ENCODE data around the gene ACBD6.
"Not testable (repeated sequence)": the region's sequence is repeated elsewhere in the genome, so short reads cannot be mapped to it uniquely, and the experiment has no call there.

ACBD6 gene

DNA sequence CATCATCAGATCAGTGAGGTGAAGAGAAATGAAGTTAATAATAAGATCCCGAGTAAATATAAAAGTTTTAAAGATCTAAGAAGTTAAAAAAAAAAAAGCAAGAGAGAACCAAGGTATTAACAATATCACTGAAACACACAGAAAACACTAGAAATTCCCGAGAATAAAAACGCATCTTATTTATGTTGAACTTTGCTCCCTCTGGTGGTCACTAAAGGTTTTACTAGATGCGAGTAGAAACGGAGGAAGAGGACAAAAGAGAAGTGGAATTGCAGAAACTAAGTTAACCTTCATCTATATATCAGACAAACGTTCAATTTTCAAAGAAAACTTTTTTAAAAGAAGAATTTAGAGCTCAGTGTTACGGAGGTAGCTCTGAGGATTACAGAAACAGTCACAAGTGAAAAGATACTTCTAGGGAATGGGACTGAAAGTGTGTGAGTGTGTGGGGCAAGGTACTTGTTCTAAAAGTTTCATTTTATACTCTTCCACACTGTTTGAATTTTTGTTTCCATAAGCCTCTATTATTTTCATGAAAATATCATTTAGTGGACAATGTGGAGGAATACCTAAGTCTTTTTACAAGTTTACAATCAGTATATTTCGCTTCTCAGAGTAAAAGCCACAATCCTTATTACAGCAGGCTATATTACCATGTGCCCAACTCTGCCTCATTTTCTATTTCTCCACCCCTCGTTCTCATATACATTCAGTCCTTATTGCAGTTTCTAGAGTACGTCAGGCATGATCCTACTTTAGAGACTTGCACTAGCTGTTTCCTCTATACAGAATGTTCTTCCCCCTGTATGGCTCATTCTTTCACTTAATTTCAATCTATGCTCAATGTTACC, 19.7 kb downstream of the ACBD6 start:
- peaks cover 34% of the 10 kb centered on the region; the same call in 1 of the 2 replicates for H3K36me3 ChIP-seq (ENCODE audit: insufficient read depth, low read depth, low read length)
- no peaks in the 10 kb centered on the region for H3K27me3 ChIP-seq (ENCODE audit: insufficient read depth, low read length)
- H3K27ac ChIP-seq (ENCODE audit: low read length) = no peak overlapping the region
- H3K4me3 ChIP-seq (ENCODE audit: low read length) = no peak overlapping the region
- no peak overlapping the region for H3K9ac ChIP-seq (ENCODE audit: low read depth, low read length)
- no peaks in the 10 kb centered on the region for H3K9me3 ChIP-seq (ENCODE audit: insufficient read depth, low read depth, low read length)
- H3K4me1 ChIP-seq (ENCODE audit: insufficient read depth, low read length) = peaks cover 27% of the 10 kb centered on the region

DNA sequence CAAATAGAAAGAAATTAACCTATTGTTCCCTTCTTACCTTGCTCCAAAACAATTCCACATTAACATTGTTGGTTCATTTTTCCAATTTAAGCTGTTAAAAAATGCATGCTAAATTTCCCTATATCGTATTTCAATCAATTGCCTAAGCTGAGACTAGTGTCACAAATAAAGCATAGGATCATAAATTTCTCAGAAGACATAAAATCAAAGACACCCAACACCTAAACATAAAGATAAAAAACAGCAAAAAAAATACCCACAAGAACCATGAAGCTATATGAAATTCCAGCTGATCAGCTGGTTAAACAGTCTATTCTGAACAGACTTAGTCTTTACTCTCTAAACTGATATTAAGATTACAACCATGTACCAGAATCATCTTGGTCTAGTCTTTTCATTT, 32.3 kb downstream of the ACBD6 start:
- 0 out of 2 replicates have a peak, but pooled peaks cover 5% of the 10 kb centered on the region for H3K4me1 ChIP-seq (ENCODE audit: insufficient read depth, low read length)
- H3K9me3 ChIP-seq (ENCODE audit: insufficient read depth, low read depth, low read length) = 0 out of 2 replicates have a peak, but pooled peaks cover under 1% of the 10 kb centered on the region
- H3K36me3 ChIP-seq (ENCODE audit: insufficient read depth, low read depth, low read length) = no peaks in the 10 kb centered on the region; the same call in 1 of the 2 replicates
- no peak overlapping the region for H3K4me3 ChIP-seq (ENCODE audit: low read length)
- no peaks in the 10 kb centered on the region for H3K27me3 ChIP-seq (ENCODE audit: insufficient read depth, low read length)
- no peak overlapping the region for H3K9ac ChIP-seq (ENCODE audit: low read depth, low read length)
- H3K27ac ChIP-seq (ENCODE audit: low read length) = no peak overlapping the region

DNA sequence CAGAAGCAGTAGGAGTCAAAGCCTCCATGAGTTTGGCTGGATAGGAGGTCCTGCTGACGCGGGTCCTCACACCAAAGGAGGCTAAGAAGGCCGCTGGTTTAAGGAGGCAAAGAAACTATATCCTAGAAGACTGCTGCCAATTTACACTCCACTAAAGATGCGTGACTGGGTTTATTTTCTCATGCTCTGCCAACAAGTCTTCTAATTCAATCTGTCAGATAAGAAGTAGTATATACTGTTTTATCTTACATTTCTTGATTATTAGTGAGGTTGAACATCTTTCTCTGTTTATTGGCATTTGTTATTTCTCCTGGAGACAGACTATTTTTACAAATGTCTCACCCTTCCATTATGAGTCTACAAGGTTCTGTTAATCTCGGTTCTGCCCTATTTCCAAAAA, 34.1 kb downstream of the ACBD6 start:
- Histone ChIP-seq H3K9ac (ENCODE audit: low read depth, low read length) (no peak overlapping the region), H3K9me3 (ENCODE audit: insufficient read depth, low read depth, low read length) (peaks cover 10% of the 10 kb centered on the region; the same call in 1 of the 2 replicates), H3K4me3 (ENCODE audit: low read length) (no peak overlapping the region), H3K27me3 (ENCODE audit: insufficient read depth, low read length) (no peaks in the 10 kb centered on the region), H3K27ac (ENCODE audit: low read length) (no peak overlapping the region), H3K36me3 (ENCODE audit: insufficient read depth, low read depth, low read length) (no peaks in the 10 kb centered on the region; the same call in 1 of the 2 replicates), H3K4me1 (ENCODE audit: insufficient read depth, low read length) (0 out of 2 replicates have a peak, but pooled peaks cover 5% of the 10 kb centered on the region)

DNA sequence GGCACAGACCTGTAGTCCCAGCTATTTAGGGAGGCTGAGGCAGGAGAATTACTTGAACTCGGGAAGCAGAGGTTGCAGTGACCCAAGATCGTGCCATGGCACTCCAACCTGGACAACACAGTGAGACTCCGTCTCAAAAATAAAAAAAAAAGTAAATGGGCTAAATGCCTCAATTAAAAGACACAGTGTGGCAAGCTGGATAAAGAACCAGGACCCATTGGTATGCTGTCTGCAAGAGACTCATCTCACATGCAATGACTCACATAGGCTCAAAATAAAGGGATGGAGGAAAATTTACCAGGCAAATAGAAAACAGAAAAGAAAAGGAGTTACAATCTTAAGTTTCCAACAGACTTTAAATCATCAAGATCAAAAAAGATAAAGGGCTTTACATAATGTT, 40.3 kb downstream of the ACBD6 start:
- Histone ChIP-seq H3K27ac (ENCODE audit: low read length) (no peak overlapping the region), H3K4me3 (ENCODE audit: low read length) (no peak overlapping the region), H3K9ac (ENCODE audit: low read depth, low read length) (no peak overlapping the region), H3K36me3 (ENCODE audit: insufficient read depth, low read depth, low read length) (peaks cover 5% of the 10 kb centered on the region; the same call in 1 of the 2 replicates), H3K27me3 (ENCODE audit: insufficient read depth, low read length) (no peaks in the 10 kb centered on the region), H3K4me1 (ENCODE audit: insufficient read depth, low read length) (0 out of 2 replicates have a peak, but pooled peaks cover 2% of the 10 kb centered on the region), H3K9me3 (ENCODE audit: insufficient read depth, low read depth, low read length) (peaks cover 21% of the 10 kb centered on the region)

DNA sequence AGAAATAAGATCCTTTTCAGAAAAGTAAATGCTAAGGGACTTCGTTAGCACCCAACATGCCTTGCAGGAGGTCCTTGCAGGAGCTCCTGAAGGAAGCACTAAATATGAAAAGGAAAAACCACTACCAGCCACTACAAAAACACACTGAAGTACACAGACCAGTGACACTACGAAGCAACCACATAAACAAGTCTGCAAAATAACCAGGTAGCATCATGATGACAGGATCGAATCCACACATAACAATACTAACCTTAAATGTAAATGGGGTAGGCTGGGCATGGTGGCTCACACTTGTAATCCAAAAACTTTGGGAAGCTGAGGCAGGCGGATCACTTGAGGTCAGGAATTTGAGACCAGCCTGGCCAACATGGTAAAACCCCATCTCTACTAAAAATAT, 40.7 kb downstream of the ACBD6 start:
- not testable (repeated sequence) for H3K4me1 ChIP-seq (ENCODE audit: insufficient read depth, low read length); H3K27ac ChIP-seq (ENCODE audit: low read length); H3K4me3 ChIP-seq (ENCODE audit: low read length); H3K27me3 ChIP-seq (ENCODE audit: insufficient read depth, low read length); H3K9ac ChIP-seq (ENCODE audit: low read depth, low read length); H3K36me3 ChIP-seq (ENCODE audit: insufficient read depth, low read depth, low read length)
- H3K9me3 ChIP-seq (ENCODE audit: insufficient read depth, low read depth, low read length) = peaks cover 21% of the 10 kb centered on the region

DNA sequence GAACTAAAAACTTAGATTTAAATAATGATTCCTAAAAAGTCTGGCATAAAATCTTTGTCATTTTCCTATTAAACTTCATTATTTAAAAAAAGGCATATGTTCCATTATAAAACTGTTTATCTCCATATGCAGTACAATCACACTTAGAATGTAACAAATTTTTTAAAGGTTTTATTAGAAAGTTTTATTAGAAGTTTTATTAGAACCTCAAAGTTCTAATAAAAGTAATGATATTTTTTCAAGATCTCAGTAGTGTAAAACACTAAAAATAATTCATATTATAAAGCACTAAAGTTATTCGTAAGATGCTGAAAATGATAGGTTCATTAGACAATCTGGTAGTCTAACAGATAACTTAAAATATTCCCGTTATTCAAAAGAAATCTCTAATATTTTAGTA, 43.6 kb downstream of the ACBD6 start:
- Histone ChIP-seq H3K9me3 (ENCODE audit: insufficient read depth, low read depth, low read length) (peaks cover 13% of the 10 kb centered on the region), H3K27me3 (ENCODE audit: insufficient read depth, low read length) (no peaks in the 10 kb centered on the region), H3K36me3 (ENCODE audit: insufficient read depth, low read depth, low read length) (peaks cover 5% of the 10 kb centered on the region; the same call in 1 of the 2 replicates), H3K9ac (ENCODE audit: low read depth, low read length) (no peak overlapping the region), H3K4me3 (ENCODE audit: low read length) (no peak overlapping the region), H3K4me1 (ENCODE audit: insufficient read depth, low read length) (0 out of 2 replicates have a peak, but pooled peaks cover 2% of the 10 kb centered on the region), H3K27ac (ENCODE audit: low read length) (no peak overlapping the region)

DNA sequence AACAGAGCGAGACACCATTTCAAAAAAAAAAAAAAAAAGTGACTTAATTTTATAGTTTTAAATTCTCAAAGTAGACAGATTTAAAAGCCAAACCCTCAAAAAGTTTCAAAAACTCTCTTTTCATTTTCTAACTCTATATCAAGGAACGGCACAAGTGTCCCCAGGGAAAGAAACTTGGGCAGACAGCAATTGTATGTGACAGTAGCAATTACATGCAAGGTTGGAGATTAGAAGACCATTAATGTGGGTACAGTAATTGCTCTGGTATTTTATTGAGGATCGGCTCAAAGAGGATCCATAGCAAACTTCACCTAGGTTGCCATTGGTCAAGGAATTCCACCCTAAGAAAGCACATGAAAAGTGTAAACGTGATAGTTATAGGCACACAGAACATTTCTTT, 46.2 kb downstream of the ACBD6 start:
- Histone ChIP-seq H3K27me3 (ENCODE audit: insufficient read depth, low read length) (no peaks in the 10 kb centered on the region), H3K27ac (ENCODE audit: low read length) (no peak overlapping the region), H3K4me3 (ENCODE audit: low read length) (no peak overlapping the region), H3K9ac (ENCODE audit: low read depth, low read length) (no peak overlapping the region), H3K9me3 (ENCODE audit: insufficient read depth, low read depth, low read length) (peaks cover 7% of the 10 kb centered on the region), H3K4me1 (ENCODE audit: insufficient read depth, low read length) (0 out of 2 replicates have a peak, but pooled peaks cover 2% of the 10 kb centered on the region), H3K36me3 (ENCODE audit: insufficient read depth, low read depth, low read length) (0 out of 2 replicates have a peak, but pooled peaks cover 5% of the 10 kb centered on the region)

DNA sequence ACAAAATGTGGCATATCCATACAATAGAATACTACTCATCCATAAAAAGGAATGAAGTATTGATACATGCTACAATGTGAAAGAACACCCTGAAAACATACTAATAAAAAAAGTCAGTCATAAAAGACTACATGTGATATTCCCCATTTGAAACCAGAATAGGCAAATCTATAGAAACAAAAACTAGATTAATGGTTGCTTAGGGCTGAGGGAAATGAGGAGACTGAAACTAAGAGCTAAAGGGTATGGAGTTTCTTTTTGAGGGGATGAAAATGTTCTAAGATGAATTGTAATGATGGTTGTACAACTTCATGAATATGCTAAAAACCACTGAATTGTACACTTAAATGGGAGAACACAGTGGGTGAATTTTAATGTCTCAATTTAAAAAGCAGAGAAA, 50.9 kb downstream of the ACBD6 start:
- 0 out of 2 replicates have a peak, but pooled peaks cover 5% of the 10 kb centered on the region for H3K36me3 ChIP-seq (ENCODE audit: insufficient read depth, low read depth, low read length)
- H3K4me3 ChIP-seq (ENCODE audit: low read length) = no peak overlapping the region
- no peak overlapping the region for H3K27ac ChIP-seq (ENCODE audit: low read length)
- H3K4me1 ChIP-seq (ENCODE audit: insufficient read depth, low read length) = no peaks in the 10 kb centered on the region
- H3K27me3 ChIP-seq (ENCODE audit: insufficient read depth, low read length) = no peaks in the 10 kb centered on the region
- H3K9me3 ChIP-seq (ENCODE audit: insufficient read depth, low read depth, low read length) = peaks cover 7% of the 10 kb centered on the region
- H3K9ac ChIP-seq (ENCODE audit: low read depth, low read length) = no peak overlapping the region

DNA sequence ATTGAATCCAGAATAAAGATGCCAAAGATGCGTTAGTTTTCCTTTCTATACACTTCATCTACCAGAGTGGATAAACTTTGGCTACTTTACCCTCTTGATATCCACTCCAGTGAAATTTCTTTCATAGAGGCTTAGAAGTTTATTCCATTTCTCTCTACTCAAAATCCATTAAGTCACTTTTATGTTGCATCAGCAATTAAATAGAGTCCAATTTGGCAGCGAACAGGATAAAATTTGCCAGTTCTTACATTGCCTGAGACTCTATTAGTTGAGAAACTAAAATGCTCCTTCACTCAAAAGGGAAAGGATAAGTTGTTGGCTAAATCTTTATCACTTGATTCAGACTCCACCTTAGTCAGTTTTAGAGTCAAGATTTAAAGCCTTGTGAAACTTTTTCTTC, 57.9 kb downstream of the ACBD6 start:
- Histone ChIP-seq H3K4me3 (ENCODE audit: low read length) (no peak overlapping the region), H3K27me3 (ENCODE audit: insufficient read depth, low read length) (no peaks in the 10 kb centered on the region), H3K9ac (ENCODE audit: low read depth, low read length) (no peak overlapping the region), H3K9me3 (ENCODE audit: insufficient read depth, low read depth, low read length) (no peaks in the 10 kb centered on the region), H3K4me1 (ENCODE audit: insufficient read depth, low read length) (no peaks in the 10 kb centered on the region), H3K36me3 (ENCODE audit: insufficient read depth, low read depth, low read length) (no peaks in the 10 kb centered on the region), H3K27ac (ENCODE audit: low read length) (no peak overlapping the region)

DNA sequence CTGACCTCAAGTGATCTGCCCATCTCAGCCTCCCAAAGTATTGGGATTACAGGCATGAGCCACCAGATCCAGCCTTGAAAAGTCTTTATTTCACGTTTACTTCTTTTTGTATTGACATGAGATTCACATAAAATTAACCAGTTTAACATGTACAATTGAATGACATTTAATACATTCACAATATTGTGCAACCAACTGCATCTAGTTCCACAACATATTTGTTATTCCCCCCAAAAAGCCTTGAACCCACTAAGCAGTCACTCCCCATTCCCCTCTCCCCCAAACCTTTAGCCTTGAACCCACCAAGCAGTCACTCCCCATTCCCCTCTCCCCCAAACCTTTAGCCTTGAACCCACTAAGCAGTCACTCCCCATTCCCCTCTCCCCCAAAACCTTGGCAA, 62.0 kb downstream of the ACBD6 start:
- Histone ChIP-seq H3K9me3 (ENCODE audit: insufficient read depth, low read depth, low read length) (peaks cover 4% of the 10 kb centered on the region; the same call in 1 of the 2 replicates), H3K9ac (ENCODE audit: low read depth, low read length) (no peak overlapping the region), H3K4me1 (ENCODE audit: insufficient read depth, low read length) (no peaks in the 10 kb centered on the region), H3K27me3 (ENCODE audit: insufficient read depth, low read length) (no peaks in the 10 kb centered on the region), H3K36me3 (ENCODE audit: insufficient read depth, low read depth, low read length) (no peaks in the 10 kb centered on the region; the same call in 1 of the 2 replicates), H3K4me3 (ENCODE audit: low read length) (no peak overlapping the region), H3K27ac (ENCODE audit: low read length) (no peak overlapping the region)

DNA sequence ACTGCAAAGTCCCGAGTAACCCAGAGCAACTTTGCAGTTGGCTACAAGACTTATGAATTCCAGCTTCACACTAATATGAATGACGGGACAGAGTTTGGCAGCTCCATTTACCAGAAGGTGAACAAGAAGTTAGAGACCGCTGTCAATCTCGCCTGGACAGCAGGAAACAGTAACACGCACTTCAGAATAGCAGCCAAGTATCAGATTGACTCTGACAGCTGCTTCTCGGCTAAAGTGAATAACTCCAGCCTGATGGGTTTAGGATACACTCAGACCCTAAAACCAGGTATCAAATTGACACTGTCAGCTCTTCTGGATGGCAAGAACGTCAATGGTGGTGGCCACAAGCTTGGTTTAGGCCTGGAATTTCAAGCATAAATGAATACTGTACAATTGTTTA, 66.8 kb downstream of the ACBD6 start:
- no peak overlapping the region for H3K9ac ChIP-seq (ENCODE audit: low read depth, low read length)
- no peaks in the 10 kb centered on the region; the same call in 1 of the 2 replicates for H3K36me3 ChIP-seq (ENCODE audit: insufficient read depth, low read depth, low read length)
- H3K4me3 ChIP-seq (ENCODE audit: low read length) = no peak overlapping the region
- H3K4me1 ChIP-seq (ENCODE audit: insufficient read depth, low read length) = peaks cover 18% of the 10 kb centered on the region
- peaks cover 4% of the 10 kb centered on the region for H3K9me3 ChIP-seq (ENCODE audit: insufficient read depth, low read depth, low read length)
- H3K27ac ChIP-seq (ENCODE audit: low read length) = no peak overlapping the region
- no peaks in the 10 kb centered on the region for H3K27me3 ChIP-seq (ENCODE audit: insufficient read depth, low read length)

DNA sequence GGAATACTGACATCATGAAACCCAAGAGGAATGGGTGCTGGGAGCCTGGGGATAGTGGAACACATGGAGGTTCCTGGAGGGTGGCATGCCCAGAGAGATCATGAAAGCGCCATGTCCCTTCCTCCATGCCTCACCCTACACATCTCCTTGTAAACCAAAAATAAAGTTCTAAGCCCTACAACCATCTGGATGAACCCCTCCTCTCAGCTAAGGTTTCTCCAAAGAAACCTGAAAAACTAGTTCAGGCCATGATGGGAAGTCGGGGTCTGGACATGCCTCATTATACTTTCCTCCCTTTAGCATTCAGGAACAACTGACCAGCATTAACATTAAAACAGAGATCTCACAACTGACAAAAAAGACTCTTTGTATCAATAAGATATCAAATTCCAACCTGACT, 68.5 kb downstream of the ACBD6 start:
- Histone ChIP-seq H3K9me3 (ENCODE audit: insufficient read depth, low read depth, low read length) (peaks cover 4% of the 10 kb centered on the region), H3K36me3 (ENCODE audit: insufficient read depth, low read depth, low read length) (no peaks in the 10 kb centered on the region; the same call in 1 of the 2 replicates), H3K4me3 (ENCODE audit: low read length) (no peak overlapping the region), H3K9ac (ENCODE audit: low read depth, low read length) (no peak overlapping the region), H3K27me3 (ENCODE audit: insufficient read depth, low read length) (no peaks in the 10 kb centered on the region), H3K4me1 (ENCODE audit: insufficient read depth, low read length) (peaks cover 18% of the 10 kb centered on the region), H3K27ac (ENCODE audit: low read length) (no peak overlapping the region)
